Endodermal cell (in vitro differentiated cells): ENCODE results near the gene INSYN1. TPM values are rescaled to one million over a fixed set of nuclear protein-coding genes. Genes with fewer than 3 reads are reported as not detected.

Experiments used
- DNase-seq: peaks from one replicate; pipeline ENCODE4 v3.0.0-alpha.2; 2017
- H3K27ac ChIP-seq: 2 replicates; pipeline ENCODE4 v1.5.1; 2013; ENCODE audit warnings: mild to moderate bottlenecking, low read depth, low read length, moderate library complexity
- H3K27me3 ChIP-seq: 2 replicates; pipeline ENCODE4 v1.6.1; 2013; ENCODE audit warnings: mild to moderate bottlenecking, low read length, moderate library complexity; ENCODE audit not compliant: insufficient read depth, control insufficient read depth, poor library complexity, severe bottlenecking
- H3K36me3 ChIP-seq: 2 replicates; pipeline ENCODE4 v1.7.0; 2013; ENCODE audit warnings: mild to moderate bottlenecking, low read length, moderate library complexity; ENCODE audit not compliant: control insufficient read depth, insufficient read depth
- H3K4me1 ChIP-seq: one replicate; pipeline ENCODE4 v1.7.0; 2013; ENCODE audit warnings: low read length; ENCODE audit not compliant: control insufficient read depth, insufficient read depth
- H3K4me3 ChIP-seq: 2 replicates; pipeline ENCODE4 v1.5.1; 2013; ENCODE audit warnings: mild to moderate bottlenecking, low read length, moderate library complexity
- H3K9ac ChIP-seq: 2 replicates; pipeline ENCODE4 v1.6.1; 2013; ENCODE audit warnings: mild to moderate bottlenecking, low read length, moderate library complexity; ENCODE audit not compliant: poor library complexity, severe bottlenecking; ENCODE audit errors: extremely low read depth
- H3K9me3 ChIP-seq: 2 replicates; pipeline ENCODE4 v1.6.1; 2013; ENCODE audit warnings: mild to moderate bottlenecking, low read length, moderate library complexity; ENCODE audit not compliant: control insufficient read depth
- H3K27ac Mint-ChIP-seq: 2 replicates; pipeline ENCODE4 v1.8.0; 2020; ENCODE audit warnings: mixed read lengths
- H3K27me3 Mint-ChIP-seq: 2 replicates; pipeline ENCODE4 v1.8.0; 2021; ENCODE audit warnings: mild to moderate bottlenecking, mixed read lengths; ENCODE audit not compliant: insufficient read depth
- H3K36me3 Mint-ChIP-seq: 2 replicates; pipeline ENCODE4 v1.8.0; 2020; ENCODE audit warnings: low read depth, mixed read lengths
- H3K4me1 Mint-ChIP-seq: 2 replicates; pipeline ENCODE4 v1.8.0; 2020; ENCODE audit warnings: mixed read lengths
- H3K4me3 Mint-ChIP-seq: 2 replicates; pipeline ENCODE4 v1.8.0; 2020; ENCODE audit warnings: mild to moderate bottlenecking, moderate library complexity, mixed read lengths
- H3K9me3 Mint-ChIP-seq: 2 replicates; pipeline ENCODE4 v1.8.0; 2020; ENCODE audit warnings: mild to moderate bottlenecking, mixed read lengths
- CTCF ChIP-seq: fragments of 200-600 bp; sonication (generic); conservative IDR thresholded peaks from 2 replicates; pipeline ENCODE4 v1.5.0; 2021; ENCODE audit warnings: antibody characterized with exemption, mild to moderate bottlenecking
- WGBS, 2 experiments: methylation state at CpG; one replicate each; pipeline versions ENCODE4 v1.1.5 to v1.1.7; 2013; ENCODE audit warnings: missing lambda C conversion rate in 2 of 2, mixed read lengths in 1 of 2; ENCODE audit not compliant: insufficient coverage in 1 of 2, insufficient read length in 1 of 2; 5-methylcytosine and 5-hydroxymethylcytosine counted together
- total RNA-seq, 2 donors: library from RNA; stranded (reverse); fragmentation: NEBNext Ultra II Directional in 1 of 2; extraction: Animal tissue kit (Norgen Biotek cat#: 25700) in 1 of 2; gene quantifications; 2 replicates in 1 of 2; 3 replicates in 1 of 2; pipeline ENCODE4 v1.2.1, GENCODE V29; 2021

The INSYN1 gene
- total RNA-seq, 2 donors from 2014 or later: 0.33 to 0.55 TPM

GRCh38 chr15:73750438-73750837 lies 2.7 kb downstream of the INSYN1 start:
- DNase-seq: no peak
- H3K4me3 Mint-ChIP-seq: no peak overlapping the region
- H3K4me1 Mint-ChIP-seq: peaks cover 32% of the 10 kb centered on the region
- no peak for TF ChIP-seq CTCF
- H3K36me3 Mint-ChIP-seq: no peaks in the 10 kb centered on the region
- Histone ChIP-seq H3K9me3 (no peaks in the 10 kb centered on the region), H3K4me3 (no peak overlapping the region), H3K9ac (no peak overlapping the region), H3K36me3 (no peaks in the 10 kb centered on the region), H3K27ac (no peak overlapping the region), H3K27me3 (peaks cover 82% of the 10 kb centered on the region), H3K4me1 (peaks cover 8% of the 10 kb centered on the region)
- H3K27me3 Mint-ChIP-seq: peaks cover 80% of the 10 kb centered on the region
- no peak overlapping the region for H3K27ac Mint-ChIP-seq
- no peaks in the 10 kb centered on the region for H3K9me3 Mint-ChIP-seq
- 87 to 95% methylated on average over 2 to 4 of the region's 4 CpGs for WGBS, 2 experiments

- Mint-ChIP-seq H3K36me3 (no peaks in the 10 kb centered on the region), H3K4me1 (peaks cover 32% of the 10 kb centered on the region), H3K27me3 (peaks cover 84% of the 10 kb centered on the region), H3K27ac (no peak overlapping the region), H3K9me3 (no peaks in the 10 kb centered on the region), H3K4me3 (no peak overlapping the region)
- H3K4me1 ChIP-seq: peaks cover 8% of the 10 kb centered on the region
- no peak overlapping the region for H3K27ac ChIP-seq
- peaks cover 86% of the 10 kb centered on the region for H3K27me3 ChIP-seq
- H3K36me3 ChIP-seq: no peaks in the 10 kb centered on the region
- no peak for DNase-seq
- no peaks in the 10 kb centered on the region for H3K9me3 ChIP-seq
- no peak overlapping the region for H3K9ac ChIP-seq
- H3K4me3 ChIP-seq: no peak overlapping the region
- whole genome bisulfite sequencing, 2 experiments: 88% methylated on average over 4 to 5 of the region's 5 CpGs
- no peak for TF ChIP-seq CTCF
Measured at GRCh38 chr15:73749971-73750370, 3.2 kb downstream of the INSYN1 start.

- no peak overlapping the region for H3K9ac ChIP-seq
- Mint-ChIP-seq H3K36me3 (no peaks in the 10 kb centered on the region), H3K27me3 (peaks cover 85% of the 10 kb centered on the region), H3K4me1 (peaks cover 31% of the 10 kb centered on the region), H3K27ac (no peak overlapping the region), H3K4me3 (no peak overlapping the region), H3K9me3 (no peaks in the 10 kb centered on the region)
- peaks cover 87% of the 10 kb centered on the region for H3K27me3 ChIP-seq
- TF ChIP-seq CTCF: no peak
- WGBS, 2 experiments: 93 to 100% methylated on average over 3 to 5 of the region's 5 CpGs
- no peaks in the 10 kb centered on the region for H3K9me3 ChIP-seq
- no peaks in the 10 kb centered on the region for H3K36me3 ChIP-seq
- no peak overlapping the region for H3K4me3 ChIP-seq
- H3K4me1 ChIP-seq: peaks cover 8% of the 10 kb centered on the region
- DNase-seq: no peak
- H3K27ac ChIP-seq: no peak overlapping the region
Measured at GRCh38 chr15:73749533-73749932, 3.6 kb downstream of the INSYN1 start.
